IMR-90 (cell line): Measurements from ENCODE around the gene HLA-B. TPM values are rescaled to one million over a fixed set of nuclear protein-coding genes. Genes with fewer than 3 reads are reported as not detected.

Experiments
- ATAC-seq: fragments of 200-7000 bp; cut with Tn5 transposase; 2 replicates; pipeline ENCODE4 v1.9.1; 2020; ENCODE audit warnings: low read depth, mild to moderate bottlenecking, moderate library complexity
- BruUV-seq: library from RNA; stranded (reverse); fragments of 400-500 nt; replicated peaks from 2 replicates; lab custom pipeline; 2021; lab: Mats Ljungman, UMichigan
- CTCF ChIA-PET: fragments of 300-600 bp; formaldehyde crosslinking; extraction: SDS; loops from one replicate; lab custom pipeline; 2021; ENCODE audit warnings: antibody characterized with exemption; lab: Yijun Ruan, JAX
- POLR2A ChIA-PET: fragments of 300-600 bp; sonication (Branson Sonifier 250); formaldehyde crosslinking; loops from one replicate; lab custom pipeline; 2022; ENCODE audit warnings: antibody characterized with exemption; ENCODE audit not compliant: unreplicated experiment; lab: Charles Lee
- DNase-seq: peaks from one replicate; pipeline ENCODE4 v3.0.0; 2013
- H2AFZ ChIP-seq: replicated peaks from 2 replicates; pipeline ENCODE3; 2013; ENCODE audit warnings: low read length, mild to moderate bottlenecking; ENCODE audit not compliant: poor library complexity
- H2AK5ac ChIP-seq: 2 replicates; pipeline ENCODE4 v1.6.1; 2013; ENCODE audit warnings: low read depth, low read length, inconsistent platforms
- H2AK9ac ChIP-seq: replicated peaks from 2 replicates; pipeline ENCODE3; 2013; ENCODE audit warnings: mild to moderate bottlenecking, low read depth, low read length, moderate library complexity; ENCODE audit not compliant: poor library complexity
- H2BK120ac ChIP-seq: 2 replicates; pipeline ENCODE4 v1.6.1; 2013; ENCODE audit warnings: low read depth, low read length, inconsistent platforms
- H2BK15ac ChIP-seq: 3 replicates; pipeline ENCODE4 v1.6.1; 2013; ENCODE audit warnings: low read depth, low read length, inconsistent platforms
- H2BK20ac ChIP-seq: 2 replicates; pipeline ENCODE4 v1.6.1; 2013; ENCODE audit warnings: low read depth, mild to moderate bottlenecking, inconsistent platforms, low read length, moderate library complexity
- H2BK5ac ChIP-seq: 2 replicates; pipeline ENCODE4 v1.6.1; 2013; ENCODE audit warnings: mild to moderate bottlenecking, low read depth, low read length, inconsistent platforms; ENCODE audit not compliant: poor library complexity, severe bottlenecking
- H3K14ac ChIP-seq: replicated peaks from 2 replicates; pipeline ENCODE4 v1.6.1; 2013; ENCODE audit warnings: low read depth, low read length, inconsistent platforms
- H3K18ac ChIP-seq: 2 replicates; pipeline ENCODE4 v1.6.1; 2013; ENCODE audit warnings: low read depth, low read length, control low read depth
- H3K23ac ChIP-seq: 2 replicates; pipeline ENCODE4 v1.6.1; 2013; ENCODE audit warnings: low read depth, low read length, inconsistent platforms
- H3K27ac ChIP-seq: 2 replicates; pipeline ENCODE4 v1.5.1; 2013; ENCODE audit warnings: mild to moderate bottlenecking, control low read depth, low read length; ENCODE audit not compliant: insufficient read depth
- H3K27me3 ChIP-seq: 2 replicates; pipeline ENCODE4 v1.6.1; 2013; ENCODE audit warnings: low read length; ENCODE audit not compliant: control insufficient read depth, insufficient read depth
- H3K36me3 ChIP-seq: 2 replicates; pipeline ENCODE4 v1.6.1; 2013; ENCODE audit warnings: low read length, mixed read lengths; ENCODE audit not compliant: control insufficient read depth, insufficient read depth
- H3K4ac ChIP-seq: 2 replicates; pipeline ENCODE4 v1.6.1; 2013; ENCODE audit warnings: low read depth, low read length, inconsistent platforms
- H3K4me1 ChIP-seq: 2 replicates; pipeline ENCODE4 v1.6.1; 2013; ENCODE audit warnings: low read length, mixed read lengths; ENCODE audit not compliant: control insufficient read depth, insufficient read depth
- H3K4me2 ChIP-seq: 2 replicates; pipeline ENCODE4 v1.6.1; 2013; ENCODE audit warnings: low read depth, mild to moderate bottlenecking, control low read depth, low read length, moderate library complexity
- H3K4me3 ChIP-seq: 2 replicates; pipeline ENCODE4 v1.5.1; 2013; ENCODE audit warnings: low read depth, mild to moderate bottlenecking, control low read depth, low read length, moderate library complexity; ENCODE audit not compliant: insufficient read depth
- H3K56ac ChIP-seq: 2 replicates; pipeline ENCODE4 v1.6.1; 2013; ENCODE audit warnings: low read length, inconsistent platforms; ENCODE audit not compliant: insufficient read depth; ENCODE audit errors: extremely low read depth
- H3K79me1 ChIP-seq, 2 experiments: 2 replicates each; pipeline ENCODE4 v1.6.1; 2013; ENCODE audit warnings: low read length in 2 of 2, inconsistent platforms in 1 of 2, low read depth in 1 of 2
- H3K9ac ChIP-seq: 2 replicates; pipeline ENCODE4 v1.6.1; 2013; ENCODE audit warnings: low read depth, low read length, control low read depth
- H3K9me1 ChIP-seq: 2 replicates; pipeline ENCODE4 v1.6.1; 2013; ENCODE audit warnings: low read length, inconsistent platforms; ENCODE audit not compliant: insufficient read depth
- H3K9me3 ChIP-seq: 2 replicates; pipeline ENCODE4 v1.6.1; 2013; ENCODE audit warnings: low read length; ENCODE audit not compliant: control insufficient read depth, insufficient read depth
- H4K20me1 ChIP-seq: 2 replicates; pipeline ENCODE4 v1.6.1; 2013; ENCODE audit warnings: low read length, inconsistent platforms; ENCODE audit not compliant: insufficient read depth
- H4K5ac ChIP-seq: 2 replicates; pipeline ENCODE4 v1.6.1; 2013; ENCODE audit warnings: mild to moderate bottlenecking, low read depth, low read length, control low read depth
- H4K8ac ChIP-seq, 2 experiments: 2 replicates each; pipeline ENCODE4 v1.6.1; 2013; ENCODE audit warnings: low read depth in 2 of 2, low read length in 2 of 2, control low read depth in 1 of 2, inconsistent platforms in 1 of 2
- H4K91ac ChIP-seq: 2 replicates; pipeline ENCODE4 v1.6.1; 2013; ENCODE audit warnings: low read depth, low read length, inconsistent platforms; ENCODE audit not compliant: insufficient read depth
- BHLHE40 ChIP-seq: fragments of 150-350 bp; IDR thresholded peaks from 2 replicates; pipeline ENCODE4 v1.6.1; 2016; ENCODE audit warnings: mild to moderate bottlenecking, low read depth, low read length
- CHD1 ChIP-seq: IDR thresholded peaks from 2 replicates; pipeline ENCODE4 v1.6.1; 2012; ENCODE audit warnings: low read depth, low read length, improper control_type of control experiment
- CTCF ChIP-seq: conservative IDR thresholded peaks from 2 replicates; pipeline ENCODE4 v1.5.1; 2012; ENCODE audit warnings: mild to moderate bottlenecking, low read depth, low read length, improper control_type of control experiment
- ELK1 ChIP-seq: fragments of 150-350 bp; IDR thresholded peaks from 2 replicates; pipeline ENCODE4 v1.6.1; 2016; ENCODE audit warnings: low read depth, mild to moderate bottlenecking, low read length, moderate library complexity, borderline replicate concordance
- MAFK ChIP-seq: IDR thresholded peaks from 2 replicates; pipeline ENCODE4 v1.6.1; 2012; ENCODE audit warnings: low read depth, low read length, improper control_type of control experiment
- MAZ ChIP-seq: IDR thresholded peaks from 2 replicates; pipeline ENCODE4 v1.6.1; 2012; ENCODE audit warnings: low read depth, mild to moderate bottlenecking, low read length, improper control_type of control experiment, moderate library complexity, borderline replicate concordance
- MXI1 ChIP-seq: IDR thresholded peaks from 2 replicates; pipeline ENCODE4 v1.6.1; 2012; ENCODE audit warnings: low read depth, mild to moderate bottlenecking, low read length, moderate library complexity, borderline replicate concordance
- NFE2L2 ChIP-seq: fragments of 150-350 bp; IDR thresholded peaks from 2 replicates; pipeline ENCODE4 v1.6.1; 2016; ENCODE audit warnings: low read depth, mild to moderate bottlenecking, low read length
- POLR2A ChIP-seq: IDR thresholded peaks from 2 replicates; pipeline ENCODE4 v1.6.1; 2012; ENCODE audit warnings: mild to moderate bottlenecking, low read depth, low read length
- RAD21 ChIP-seq: IDR thresholded peaks from 2 replicates; pipeline ENCODE4 v1.6.1; 2012; ENCODE audit warnings: low read length, improper control_type of control experiment
- RFX5 ChIP-seq: IDR thresholded peaks from 2 replicates; pipeline ENCODE4 v1.8.0; 2012; ENCODE audit warnings: low read depth, mild to moderate bottlenecking, low read length, moderate library complexity
- SMC3 ChIP-seq: fragments of 150-350 bp; IDR thresholded peaks from 2 replicates; pipeline ENCODE4 v1.6.1; 2016; ENCODE audit warnings: low read depth, mild to moderate bottlenecking, antibody characterized with exemption, low read length, moderate library complexity
- WGBS, 2 experiments: methylation state at CpG; one replicate each; pipeline versions ENCODE4 v1.1.5 to v1.1.7; 2013; ENCODE audit warnings: missing lambda C conversion rate in 2 of 2; ENCODE audit not compliant: insufficient read length in 1 of 2; ENCODE audit errors: extremely low coverage in 2 of 2; 5-methylcytosine and 5-hydroxymethylcytosine counted together
- dilution Hi-C: fragments of 300-500 bp; cut with HindIII; formaldehyde crosslinking; loops from one replicate; pipeline ENCODE4 v1.14.3; 2018; ENCODE audit warnings: low sequenced_read_pairs; ENCODE audit not compliant: unreplicated experiment
- in situ Hi-C: fragments of 300-500 bp; cut with MboI; formaldehyde crosslinking; loops from 3 replicates; pipeline ENCODE4 v1.14.3; 2019; ENCODE audit warnings: low sequenced_read_pairs, inconsistent platforms, mixed read lengths
- intact Hi-C: fragments of 100-400 bp; cut with micrococcal nuclease; formaldehyde crosslinking; loops from 2 replicates; pipeline ENCODE4 v1.10.0; 2022
- polyA plus RNA-seq, 3 experiments: library from polyadenylated mRNA; depleted of rRNA; stranded (reverse); fragments of >200 nt; gene quantifications; 2 replicates each; pipeline ENCODE4 v1.2.3, GENCODE V29; 2012; ENCODE audit warnings: low replicate concordance in 1 of 3
- total RNA-seq: library from RNA; depleted of rRNA; stranded (reverse); fragments of >200 nt; gene quantifications from 2 replicates; pipeline ENCODE4 v1.2.3, GENCODE V29; 2012

HLA-B gene
- total and polyA plus RNA-seq, 2 of the 4 experiments (the other 2 are of a cell fraction), result 44.1 to 309 TPM

GRCh38 chr6:31345026-31345730, 11.8 kb downstream of the HLA-B start:
- no peak overlapping the region for H3K14ac ChIP-seq
- no peaks in the 10 kb centered on the region for H3K79me1 ChIP-seq
- H3K4me1 ChIP-seq, result no peaks in the 10 kb centered on the region
- H4K8ac ChIP-seq, result no peak overlapping the region
- H2BK5ac ChIP-seq, result no peak overlapping the region
- no peak overlapping the region for H3K4me2 ChIP-seq
- no peak for DNase-seq
- H3K4ac ChIP-seq, result no peak overlapping the region
- H3K56ac ChIP-seq, result no peak overlapping the region
- H3K9me3 ChIP-seq, result no peaks in the 10 kb centered on the region
- WGBS, 2 experiments, result no CpG with 5 or more reads among the region's 5 CpGs
- H2AFZ ChIP-seq, result no peak overlapping the region
- H2BK20ac ChIP-seq, result no peak overlapping the region
- no peak overlapping the region for H2AK5ac ChIP-seq
- no peak overlapping the region for H2AK9ac ChIP-seq
- H3K27ac ChIP-seq, result no peak overlapping the region
- H2BK15ac ChIP-seq, result no peak overlapping the region
- no peaks in the 10 kb centered on the region for H4K20me1 ChIP-seq
- no peak overlapping the region for H4K91ac ChIP-seq
- ChIA-PET CTCF (interaction anchor here (0.6 kb wide), 1 partner anchor 340 kb away, joined by 3 read pairs; no protein-coding TSS in a partner anchor), POLR2A (no interaction called here)
- intact Hi-C loops, result no loop called here
- H3K23ac ChIP-seq, result no peak overlapping the region
- ATAC-seq, result no peak
- no peak for TF ChIP-seq RFX5
- TF ChIP-seq CTCF, result no peak
- TF ChIP-seq NFE2L2, result no peak
- no peak for TF ChIP-seq MXI1
- TF ChIP-seq MAFK, result no peak
- no peak for TF ChIP-seq ELK1
- no peak for TF ChIP-seq MAZ
- TF ChIP-seq RAD21, result no peak
- TF ChIP-seq SMC3, result no peak
- TF ChIP-seq POLR2A, result no peak
- no peak for TF ChIP-seq BHLHE40
- TF ChIP-seq CHD1, result no peak
- H3K27me3 ChIP-seq, result peaks cover 34% of the 10 kb centered on the region
- H3K18ac ChIP-seq, result no peak overlapping the region
- no peaks in the 10 kb centered on the region for H3K36me3 ChIP-seq
- BruUV-seq, result no TSS peak
- no peaks in the 10 kb centered on the region for H3K9me1 ChIP-seq
- dilution Hi-C loops, result no loop called here
- in situ Hi-C loops, result no loop called here
- no peak overlapping the region for H4K5ac ChIP-seq
- H3K9ac ChIP-seq, result no peak overlapping the region
- H3K4me3 ChIP-seq, result no peak overlapping the region
- no peak overlapping the region for H2BK120ac ChIP-seq
